NOMO-1 treated with dmso at 0.1 percent for 144 hours (cell line): Measurements from ENCODE around the gene S100A16.
"Not testable (repeated sequence)": the region's sequence is repeated elsewhere in the genome, so short reads cannot be mapped to it uniquely, and the experiment has no call there.

Experiments
- DNase-seq: peaks from one replicate; lab custom pipeline; 2025; ENCODE audit not compliant: unreplicated experiment; lab: John Stamatoyannopoulos, UW

The S100A16 gene

GRCh38 chr1:153565529-153566374 lies 47.2 kb downstream of the S100A16 start, which contains the start of gene S100A2:
S100A2 (minus strand) TSS chr1:153565844; CDS start chr1:153563877, 1,967 bp downstream.
- DNase-seq = peak; percentile 60

- DNase-seq = no peak
Measured at GRCh38 chr1:153563991-153564390, 48.9 kb downstream of the S100A16 start.

DNA sequence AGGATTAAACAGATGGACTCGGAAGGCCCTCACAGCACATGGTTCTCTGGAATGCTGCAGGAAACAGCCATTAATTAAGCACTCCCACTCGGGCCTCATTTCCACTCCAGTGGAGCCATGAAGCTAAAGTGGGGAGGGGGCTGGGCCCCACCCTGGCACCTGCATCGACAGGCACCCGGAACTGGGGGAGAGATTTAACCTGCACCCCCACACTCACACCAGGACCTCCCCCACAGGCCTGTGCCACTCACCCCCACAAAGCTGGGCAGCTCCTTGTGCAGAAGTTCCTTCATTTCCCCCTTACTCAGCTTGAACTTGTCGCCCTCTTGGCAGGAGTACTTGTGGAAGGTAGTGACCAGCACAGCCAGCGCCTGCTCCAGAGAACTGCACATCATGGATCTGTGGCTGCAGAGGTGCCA lies 49.4 kb downstream of the S100A16 start:
- no peak for DNase-seq

GRCh38 chr1:153562021-153562420 lies 50.9 kb downstream of the S100A16 start:
- not testable (repeated sequence) for DNase-seq

- DNase-seq = no peak
Measured at GRCh38 chr1:153561466-153561985, 51.4 kb downstream of the S100A16 start.

- no peak for DNase-seq
Measured at GRCh38 chr1:153560771-153561465, 52.0 kb downstream of the S100A16 start.

DNA sequence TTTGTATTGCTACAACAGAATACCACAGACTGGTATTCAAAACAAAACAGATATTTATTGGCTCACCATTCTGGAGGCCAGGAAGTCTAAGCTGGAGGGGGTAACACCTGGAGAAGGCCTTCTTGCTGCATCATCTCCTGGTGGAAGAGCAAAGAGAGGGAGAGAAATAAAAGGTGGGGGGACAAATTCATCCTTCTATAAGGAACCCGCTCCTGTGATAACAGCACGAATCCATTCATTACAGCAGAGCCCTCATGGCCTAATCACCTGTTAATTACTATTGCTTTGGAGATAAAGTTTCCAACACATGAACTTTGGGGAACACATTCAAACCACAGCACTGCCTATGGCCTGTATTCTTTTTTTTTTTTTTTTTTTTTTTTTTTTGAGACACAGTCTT lies 52.7 kb downstream of the S100A16 start:
- DNase-seq = no peak

GRCh38 chr1:153557877-153558276 lies 55.1 kb downstream of the S100A16 start:
- DNase-seq = no peak
